Fibroblast of pulmonary artery (primary cell): ENCODE data around the gene TAL1.

Experiments
- DNase-seq: peaks from one replicate; pipeline ENCODE4 v3.0.0-alpha.2; 2010; ENCODE audit warnings: low read depth
- H3K4me3 ChIP-seq: replicated peaks from 2 replicates; pipeline ENCODE4 v1.5.1; 2011; ENCODE audit warnings: low read depth, mild to moderate bottlenecking, control low read depth, low read length, moderate library complexity
- CTCF ChIP-seq: IDR thresholded peaks from 2 replicates; pipeline ENCODE4 v1.5.1; 2011; ENCODE audit warnings: mild to moderate bottlenecking, control low read depth, low read length, inconsistent platforms; ENCODE audit errors: missing control alignments

TAL1 gene

GRCh38 chr1:47224676-47225399 lies 7.2 kb downstream of the TAL1 start:
- no peak overlapping the region for H3K4me3 ChIP-seq
- DNase-seq: no peak
- TF ChIP-seq CTCF: no peak

- no peak for DNase-seq
- TF ChIP-seq CTCF: no peak
- H3K4me3 ChIP-seq: no peak overlapping the region
These were observed 7.9 kb downstream of the TAL1 start for GRCh38 chr1:47223921-47224675.

DNA sequence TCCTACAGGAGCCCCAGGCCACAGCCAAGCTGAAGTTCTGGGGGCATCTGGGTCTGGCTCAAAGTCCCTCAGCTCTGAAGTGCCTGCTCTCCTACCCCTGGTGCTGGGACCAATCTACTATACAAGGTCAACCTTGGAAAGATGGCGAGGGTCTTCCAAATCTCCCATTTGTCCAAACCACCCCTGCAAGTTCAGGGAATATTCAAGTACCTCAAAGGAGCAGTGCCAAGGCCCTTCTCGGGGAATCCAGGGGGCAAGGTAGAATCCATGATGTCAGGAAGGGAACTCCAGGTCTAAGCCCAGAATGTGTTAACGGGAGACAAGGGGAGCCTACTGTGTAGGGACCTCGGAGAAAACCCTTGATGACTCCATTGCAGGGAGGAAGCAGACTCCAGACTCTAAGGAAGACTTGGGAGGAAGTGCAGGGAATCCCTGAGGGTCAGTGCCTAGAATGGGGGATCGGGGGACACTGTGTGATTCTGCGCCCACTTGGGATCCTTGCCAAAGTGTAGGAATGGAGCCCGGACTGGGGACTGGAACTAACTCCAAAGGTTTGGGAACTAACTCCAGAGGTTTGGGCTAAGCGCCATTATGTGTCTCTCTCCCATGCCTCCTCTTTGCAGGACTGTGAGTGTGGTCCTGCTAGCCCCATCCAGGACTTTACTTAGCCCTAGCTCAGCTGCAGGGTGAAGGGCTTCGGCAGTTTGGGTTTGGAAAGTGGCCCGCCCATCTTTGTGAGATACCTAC lies 8.7 kb downstream of the TAL1 start:
- H3K4me3 ChIP-seq: no peak overlapping the region
- no peak for DNase-seq

GRCh38 chr1:47222476-47222875 lies 9.5 kb downstream of the TAL1 start:
- no peak overlapping the region for H3K4me3 ChIP-seq
- no peak for TF ChIP-seq CTCF
- DNase-seq: no peak

More for the DNA sequence above, 8.7 kb downstream of the TAL1 start:
- no peak for TF ChIP-seq CTCF

GRCh38 chr1:47219590-47220220 lies 12.3 kb downstream of the TAL1 start:
- TF ChIP-seq CTCF: no peak
- no peak for DNase-seq
- H3K4me3 ChIP-seq: no peak overlapping the region

DNA sequence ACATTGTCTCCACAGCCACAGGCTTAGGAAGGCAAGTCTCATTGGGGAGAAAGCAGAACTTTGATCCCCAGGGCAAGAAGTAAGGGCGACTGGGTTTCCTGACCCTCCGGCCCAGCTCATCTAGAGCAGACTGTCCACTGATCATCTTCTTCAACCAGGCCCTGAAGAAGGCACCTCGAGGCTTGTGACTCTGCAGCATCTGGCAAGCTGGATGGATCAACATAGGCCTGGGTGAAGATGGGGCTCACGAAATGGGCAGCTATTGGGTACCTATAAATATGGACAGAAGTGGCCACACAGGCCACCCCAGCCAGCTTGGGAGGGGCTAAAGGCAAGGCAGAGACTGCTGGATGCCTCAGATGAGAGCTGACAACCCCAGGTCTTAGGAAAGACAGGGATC lies 13.0 kb downstream of the TAL1 start:
- DNase-seq: no peak

More for the DNA sequence above, 13.0 kb downstream of the TAL1 start:
- no peak for TF ChIP-seq CTCF
- no peak overlapping the region for H3K4me3 ChIP-seq
